ENCODE data around the gene TM4SF20. TPM values are rescaled to one million over a fixed set of nuclear protein-coding genes. Genes with fewer than 3 reads are reported as not detected.

The TM4SF20 gene
- total and polyA plus RNA-seq, 4 donors = not detected

DNA sequence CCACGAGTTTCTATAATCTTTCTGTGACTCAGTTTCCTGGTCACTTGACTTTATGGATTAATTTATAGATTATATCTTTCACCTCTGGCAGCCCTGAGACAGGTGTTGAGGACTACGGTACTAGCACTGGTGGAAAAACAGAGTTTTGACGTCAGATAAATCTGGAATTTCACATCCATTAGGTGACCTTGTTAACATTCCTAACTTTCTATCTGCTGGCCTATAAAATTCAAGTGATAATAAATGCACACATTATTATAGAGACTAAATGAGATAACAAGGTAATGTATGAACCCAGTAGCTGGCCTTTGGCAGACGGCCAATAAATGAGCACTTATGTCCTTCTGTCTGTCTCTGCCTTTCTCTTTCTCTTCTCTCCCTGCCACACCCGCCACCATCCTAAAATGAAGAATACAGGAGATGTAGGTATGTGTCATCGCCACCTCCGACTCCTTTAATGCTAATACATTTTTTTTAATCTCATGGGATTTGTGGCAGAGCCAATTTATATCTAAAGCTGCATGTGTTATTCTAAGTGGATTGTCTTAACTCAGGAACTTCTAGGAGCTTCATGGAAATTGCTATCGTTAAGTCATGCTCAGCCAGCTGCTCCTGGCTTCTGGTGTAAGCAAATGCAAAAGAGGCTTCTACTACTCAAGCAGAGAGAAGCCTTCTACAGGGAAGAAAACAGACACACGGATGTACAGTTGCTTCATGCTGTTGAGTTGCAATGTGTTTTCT lies 2.3 kb downstream of the TM4SF20 start:
- no peak for DNase-seq (ENCODE audit: low spot score)
- H3K36me3 ChIP-seq (ENCODE audit: control insufficient read depth in 4 of 4, insufficient read depth in 3 of 4, low read depth in 1 of 4, low read length in 3 of 4) = no peaks in the 10 kb centered on the region
- no peaks in the 10 kb centered on the region for H3K27me3 ChIP-seq (ENCODE audit: control insufficient read depth in 4 of 4, insufficient read depth in 4 of 4, low read length in 3 of 4)
- TF ChIP-seq, protein P1, sequence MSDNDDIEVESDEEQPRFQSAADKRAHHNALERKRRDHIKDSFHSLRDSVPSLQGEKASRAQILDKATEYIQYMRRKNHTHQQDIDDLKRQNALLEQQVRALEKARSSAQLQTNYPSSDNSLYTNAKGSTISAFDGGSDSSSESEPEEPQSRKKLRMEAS (IDR thresholded peaks at IDR 0.05) = no peak
- no peak for TF ChIP-seq RAD21 (IDR thresholded peaks at IDR 0.05)
- no peak for TF ChIP-seq HNF4G (IDR thresholded peaks at IDR 0.05)
- TF ChIP-seq NR2F2 (IDR thresholded peaks at IDR 0.05) = no peak
- TF ChIP-seq SP1 (IDR thresholded peaks at IDR 0.05) = no peak
- TF ChIP-seq FOXA2 (IDR thresholded peaks at IDR 0.05) = no peak
- TF ChIP-seq, protein P2, sequence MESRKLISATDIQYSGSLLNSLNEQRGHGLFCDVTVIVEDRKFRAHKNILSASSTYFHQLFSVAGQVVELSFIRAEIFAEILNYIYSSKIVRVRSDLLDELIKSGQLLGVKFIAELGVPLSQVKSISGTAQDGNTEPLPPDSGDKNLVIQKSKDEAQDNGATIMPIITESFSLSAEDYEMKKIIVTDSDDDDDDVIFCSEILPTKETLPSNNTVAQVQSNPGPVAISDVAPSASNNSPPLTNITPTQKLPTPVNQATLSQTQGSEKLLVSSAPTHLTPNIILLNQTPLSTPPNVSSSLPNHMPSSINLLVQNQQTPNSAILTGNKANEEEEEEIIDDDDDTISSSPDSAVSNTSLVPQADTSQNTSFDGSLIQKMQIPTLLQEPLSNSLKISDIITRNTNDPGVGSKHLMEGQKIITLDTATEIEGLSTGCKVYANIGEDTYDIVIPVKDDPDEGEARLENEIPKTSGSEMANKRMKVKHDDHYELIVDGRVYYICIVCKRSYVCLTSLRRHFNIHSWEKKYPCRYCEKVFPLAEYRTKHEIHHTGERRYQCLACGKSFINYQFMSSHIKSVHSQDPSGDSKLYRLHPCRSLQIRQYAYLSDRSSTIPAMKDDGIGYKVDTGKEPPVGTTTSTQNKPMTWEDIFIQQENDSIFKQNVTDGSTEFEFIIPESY (IDR thresholded peaks at IDR 0.05) = no peak
- TF ChIP-seq JUND (IDR thresholded peaks at IDR 0.05) = no peak
- TF ChIP-seq, protein P3, sequence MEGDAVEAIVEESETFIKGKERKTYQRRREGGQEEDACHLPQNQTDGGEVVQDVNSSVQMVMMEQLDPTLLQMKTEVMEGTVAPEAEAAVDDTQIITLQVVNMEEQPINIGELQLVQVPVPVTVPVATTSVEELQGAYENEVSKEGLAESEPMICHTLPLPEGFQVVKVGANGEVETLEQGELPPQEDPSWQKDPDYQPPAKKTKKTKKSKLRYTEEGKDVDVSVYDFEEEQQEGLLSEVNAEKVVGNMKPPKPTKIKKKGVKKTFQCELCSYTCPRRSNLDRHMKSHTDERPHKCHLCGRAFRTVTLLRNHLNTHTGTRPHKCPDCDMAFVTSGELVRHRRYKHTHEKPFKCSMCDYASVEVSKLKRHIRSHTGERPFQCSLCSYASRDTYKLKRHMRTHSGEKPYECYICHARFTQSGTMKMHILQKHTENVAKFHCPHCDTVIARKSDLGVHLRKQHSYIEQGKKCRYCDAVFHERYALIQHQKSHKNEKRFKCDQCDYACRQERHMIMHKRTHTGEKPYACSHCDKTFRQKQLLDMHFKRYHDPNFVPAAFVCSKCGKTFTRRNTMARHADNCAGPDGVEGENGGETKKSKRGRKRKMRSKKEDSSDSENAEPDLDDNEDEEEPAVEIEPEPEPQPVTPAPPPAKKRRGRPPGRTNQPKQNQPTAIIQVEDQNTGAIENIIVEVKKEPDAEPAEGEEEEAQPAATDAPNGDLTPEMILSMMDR (IDR thresholded peaks at IDR 0.05; ENCODE audit: low read depth, low read length, missing input control) = no peak
- TF ChIP-seq FOXA1 (IDR thresholded peaks at IDR 0.05) = no peak
- TF ChIP-seq RXRA (IDR thresholded peaks at IDR 0.05) = no peak
- TF ChIP-seq HNF4A (conservative IDR thresholded peaks at IDR 0.05) = no peak
- no peak for TF ChIP-seq YY1 (IDR thresholded peaks at IDR 0.05)
- TF ChIP-seq, protein P4, sequence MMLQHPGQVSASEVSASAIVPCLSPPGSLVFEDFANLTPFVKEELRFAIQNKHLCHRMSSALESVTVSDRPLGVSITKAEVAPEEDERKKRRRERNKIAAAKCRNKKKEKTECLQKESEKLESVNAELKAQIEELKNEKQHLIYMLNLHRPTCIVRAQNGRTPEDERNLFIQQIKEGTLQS (IDR thresholded peaks at IDR 0.05) = no peak
- TF ChIP-seq GABPA (IDR thresholded peaks at IDR 0.05 in 1 of 2, conservative IDR thresholded peaks at IDR 0.05 in 1 of 2) = no peak
- H3K9ac ChIP-seq (ENCODE audit: low read depth in 1 of 2, low read length in 2 of 2) = no peak overlapping the region
- no peaks in the 10 kb centered on the region for H3K9me3 ChIP-seq (ENCODE audit: control insufficient read depth in 4 of 4, low read length in 3 of 4)
- no peak overlapping the region for H3K27ac ChIP-seq (ENCODE audit: low read depth in 1 of 2, low read length in 2 of 2)
- H3K4me1 ChIP-seq (ENCODE audit: control insufficient read depth in 4 of 4, insufficient read depth in 4 of 4, low read length in 3 of 4) = no peaks in the 10 kb centered on the region
- H3K4me3 ChIP-seq (ENCODE audit: low read depth in 1 of 3, low read length in 3 of 3) = no peak overlapping the region
- 70% methylated on average over 9 of the region's 9 CpGs for WGBS

DNA sequence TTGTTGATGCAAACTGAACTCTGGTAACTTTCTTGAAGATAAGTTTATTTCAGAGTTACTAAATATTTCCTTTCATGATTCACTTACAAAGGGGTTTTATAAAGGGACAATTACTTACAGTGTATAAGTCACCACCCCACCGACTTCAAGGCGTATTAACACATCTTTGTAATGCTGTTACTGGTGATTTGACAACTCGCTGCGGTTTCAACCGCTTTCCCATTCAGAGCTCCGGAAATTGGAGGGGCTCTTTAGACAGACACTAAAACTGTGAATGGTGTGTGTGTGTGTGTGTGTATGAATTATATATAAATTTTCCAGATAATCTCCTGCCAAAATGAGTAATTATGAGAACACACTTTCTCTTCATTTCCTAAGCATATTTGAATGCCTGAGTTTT lies 4.9 kb downstream of the TM4SF20 start:
- Histone ChIP-seq H3K36me3 (ENCODE audit: control insufficient read depth in 4 of 4, insufficient read depth in 3 of 4, low read depth in 1 of 4, low read length in 3 of 4) (no peaks in the 10 kb centered on the region), H3K4me3 (ENCODE audit: low read depth in 1 of 3, low read length in 3 of 3) (no peak overlapping the region), H3K9ac (ENCODE audit: low read depth in 1 of 2, low read length in 2 of 2) (no peak overlapping the region), H3K9me3 (ENCODE audit: control insufficient read depth in 4 of 4, low read length in 3 of 4) (no peaks in the 10 kb centered on the region), H3K27me3 (ENCODE audit: control insufficient read depth in 4 of 4, insufficient read depth in 4 of 4, low read length in 3 of 4) (no peaks in the 10 kb centered on the region), H3K4me1 (ENCODE audit: control insufficient read depth in 4 of 4, insufficient read depth in 4 of 4, low read length in 3 of 4) (no peaks in the 10 kb centered on the region), H3K27ac (ENCODE audit: low read depth in 1 of 2, low read length in 2 of 2) (no peak overlapping the region)
- 82% methylated on average over 6 of the region's 6 CpGs for WGBS
- DNase-seq (ENCODE audit: low spot score) = no peak
- TF ChIP-seq, protein P1 (IDR thresholded peaks at IDR 0.05) = no peak
- TF ChIP-seq TAF1 (conservative IDR thresholded peaks at IDR 0.05) (no peak), FOXA1 (IDR thresholded peaks at IDR 0.05) (no peak), RXRA (IDR thresholded peaks at IDR 0.05) (no peak), NR2F2 (IDR thresholded peaks at IDR 0.05) (no peak), SP1 (IDR thresholded peaks at IDR 0.05) (no peak), RAD21 (IDR thresholded peaks at IDR 0.05) (no peak), HNF4G (IDR thresholded peaks at IDR 0.05) (no peak), JUND (IDR thresholded peaks at IDR 0.05) (no peak), GABPA (IDR thresholded peaks at IDR 0.05 in 1 of 2, conservative IDR thresholded peaks at IDR 0.05 in 1 of 2) (no peak), EGR1 (IDR thresholded peaks at IDR 0.05; ENCODE audit: low read depth in 2 of 2) (no peak)
- TF ChIP-seq, protein P4 (IDR thresholded peaks at IDR 0.05) = no peak
- TF ChIP-seq, protein P5, sequence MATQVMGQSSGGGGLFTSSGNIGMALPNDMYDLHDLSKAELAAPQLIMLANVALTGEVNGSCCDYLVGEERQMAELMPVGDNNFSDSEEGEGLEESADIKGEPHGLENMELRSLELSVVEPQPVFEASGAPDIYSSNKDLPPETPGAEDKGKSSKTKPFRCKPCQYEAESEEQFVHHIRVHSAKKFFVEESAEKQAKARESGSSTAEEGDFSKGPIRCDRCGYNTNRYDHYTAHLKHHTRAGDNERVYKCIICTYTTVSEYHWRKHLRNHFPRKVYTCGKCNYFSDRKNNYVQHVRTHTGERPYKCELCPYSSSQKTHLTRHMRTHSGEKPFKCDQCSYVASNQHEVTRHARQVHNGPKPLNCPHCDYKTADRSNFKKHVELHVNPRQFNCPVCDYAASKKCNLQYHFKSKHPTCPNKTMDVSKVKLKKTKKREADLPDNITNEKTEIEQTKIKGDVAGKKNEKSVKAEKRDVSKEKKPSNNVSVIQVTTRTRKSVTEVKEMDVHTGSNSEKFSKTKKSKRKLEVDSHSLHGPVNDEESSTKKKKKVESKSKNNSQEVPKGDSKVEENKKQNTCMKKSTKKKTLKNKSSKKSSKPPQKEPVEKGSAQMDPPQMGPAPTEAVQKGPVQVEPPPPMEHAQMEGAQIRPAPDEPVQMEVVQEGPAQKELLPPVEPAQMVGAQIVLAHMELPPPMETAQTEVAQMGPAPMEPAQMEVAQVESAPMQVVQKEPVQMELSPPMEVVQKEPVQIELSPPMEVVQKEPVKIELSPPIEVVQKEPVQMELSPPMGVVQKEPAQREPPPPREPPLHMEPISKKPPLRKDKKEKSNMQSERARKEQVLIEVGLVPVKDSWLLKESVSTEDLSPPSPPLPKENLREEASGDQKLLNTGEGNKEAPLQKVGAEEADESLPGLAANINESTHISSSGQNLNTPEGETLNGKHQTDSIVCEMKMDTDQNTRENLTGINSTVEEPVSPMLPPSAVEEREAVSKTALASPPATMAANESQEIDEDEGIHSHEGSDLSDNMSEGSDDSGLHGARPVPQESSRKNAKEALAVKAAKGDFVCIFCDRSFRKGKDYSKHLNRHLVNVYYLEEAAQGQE (IDR thresholded peaks at IDR 0.05) = no peak
- TF ChIP-seq, protein P3 (IDR thresholded peaks at IDR 0.05; ENCODE audit: low read depth, low read length, missing input control) = no peak
